Endothelial cell of umbilical vein (primary cell): Measurements from ENCODE around the gene MFN1. TPM values are rescaled to one million over a fixed set of nuclear protein-coding genes. Genes with fewer than 3 reads are reported as not detected.

Experiments
- BruUV-seq: library from RNA; stranded (reverse); fragments of 400-500 nt; replicated peaks from 2 replicates; lab custom pipeline; 2021; lab: Mats Ljungman, UMichigan
- CTCF ChIA-PET: fragments of 300-600, 350-600 bp; sonication (Branson Sonifier 250); formaldehyde crosslinking; loops from one replicate; lab custom pipeline; 2021; ENCODE audit warnings: antibody characterized with exemption, inconsistent platforms; lab: Charles Lee
- POLR2A ChIA-PET: fragments of 300-600, 350-600 bp; sonication (Branson Sonifier 250); formaldehyde crosslinking; loops from one replicate; lab custom pipeline; 2021; ENCODE audit warnings: antibody characterized with exemption, inconsistent platforms; lab: Charles Lee
- DNase-seq: peaks from one replicate; pipeline ENCODE4 v3.0.0-alpha.2; 2011; ENCODE audit warnings: low read depth, low spot score
- FAIRE-seq: peaks from 2 replicates; lab custom pipeline; 2011; peaks lifted over from hg19 to GRCh38; lab: Jason Lieb, UNC
- H2AFZ ChIP-seq: 2 replicates; pipeline ENCODE4 v1.6.0; 2012; ENCODE audit warnings: low read depth, low read length, control low read depth, inconsistent platforms
- H3K27ac ChIP-seq: 2 replicates; pipeline ENCODE4 v1.5.1; 2011; ENCODE audit warnings: low read depth, mild to moderate bottlenecking, control low read depth, low read length, moderate library complexity; ENCODE audit not compliant: insufficient read depth
- H3K27me3 ChIP-seq, 2 experiments: 2 replicates each; pipeline versions ENCODE4 v1.6.0 to v1.6.1; 2011; ENCODE audit warnings: low read length in 2 of 2, mixed read lengths in 1 of 2; ENCODE audit not compliant: control insufficient read depth in 2 of 2, insufficient read depth in 2 of 2
- H3K36me3 ChIP-seq, 2 experiments: 2 replicates in 1 of 2; 3 replicates in 1 of 2; pipeline ENCODE4 v1.5.1; 2011; ENCODE audit warnings: low read length in 2 of 2, mild to moderate bottlenecking in 1 of 2, moderate library complexity in 1 of 2; ENCODE audit not compliant: control insufficient read depth in 2 of 2, insufficient read depth in 2 of 2; ENCODE audit errors: extremely low read depth in 1 of 2
- H3K4me1 ChIP-seq: 3 replicates; pipeline ENCODE4 v1.5.1; 2011; ENCODE audit warnings: mild to moderate bottlenecking, low read length; ENCODE audit not compliant: control insufficient read depth, insufficient read depth; ENCODE audit errors: extremely low read depth
- H3K4me2 ChIP-seq: 2 replicates; pipeline ENCODE4 v1.6.1; 2011; ENCODE audit warnings: low read length, control low read depth, mixed read lengths; ENCODE audit not compliant: insufficient read depth
- H3K4me3 ChIP-seq, 3 experiments: fragments of 200-600 bp in 1 of 3; sonication (generic), shearing (Covaris generic) in 1 of 3; replicated peaks in 1 of 3; 2 replicates each; pipeline ENCODE4 v1.5.1; 2011 to 2016; ENCODE audit warnings: control low read depth in 3 of 3, low read length in 3 of 3, mild to moderate bottlenecking in 2 of 3, inconsistent platforms in 1 of 3, low read depth in 1 of 3, moderate library complexity in 1 of 3; ENCODE audit not compliant: insufficient read depth in 1 of 3
- H3K79me2 ChIP-seq: 2 replicates; pipeline ENCODE4 v1.6.0; 2012; ENCODE audit warnings: low read length, inconsistent platforms; ENCODE audit not compliant: control insufficient read depth, insufficient read depth
- H3K9ac ChIP-seq: replicated peaks from 2 replicates; pipeline ENCODE3; 2011; ENCODE audit warnings: low read length, control low read depth; ENCODE audit not compliant: insufficient read depth; ENCODE audit errors: extremely low read depth
- H3K9me1 ChIP-seq: replicated peaks from 3 replicates; pipeline ENCODE4 v1.6.0; 2011; ENCODE audit warnings: mild to moderate bottlenecking, low read length; ENCODE audit not compliant: control insufficient read depth, insufficient read depth; ENCODE audit errors: extremely low read depth
- H3K9me3 ChIP-seq: replicated peaks from 2 replicates; pipeline ENCODE4 v1.5.1; 2012; ENCODE audit warnings: low read length, inconsistent platforms; ENCODE audit not compliant: control insufficient read depth, insufficient read depth
- H4K20me1 ChIP-seq: replicated peaks from 2 replicates; pipeline ENCODE3; 2011; ENCODE audit warnings: mild to moderate bottlenecking, low read length; ENCODE audit not compliant: control insufficient read depth, insufficient read depth; ENCODE audit errors: extremely low read depth
- EZH2 ChIP-seq: IDR thresholded peaks from 2 replicates; pipeline ENCODE4 v1.6.1; 2012; ENCODE audit warnings: borderline replicate concordance, low read depth, mild to moderate bottlenecking, moderate library complexity, low read length, inconsistent platforms; ENCODE audit not compliant: severe bottlenecking
- FOS ChIP-seq: IDR thresholded peaks from 2 replicates; pipeline ENCODE4 v1.6.1; 2011; ENCODE audit warnings: mild to moderate bottlenecking, low read length, moderate library complexity, borderline replicate concordance; ENCODE audit not compliant: insufficient read depth
- GATA2 ChIP-seq: IDR thresholded peaks from 2 replicates; pipeline ENCODE4 v1.7.0; 2011; ENCODE audit warnings: low read depth, mild to moderate bottlenecking, moderate library complexity, mixed read lengths, low read length; ENCODE audit not compliant: insufficient read length, insufficient read depth
- JUN ChIP-seq: IDR thresholded peaks from 2 replicates; pipeline ENCODE4 v1.6.1; 2011; ENCODE audit warnings: borderline replicate concordance, low read depth; ENCODE audit not compliant: insufficient read length, insufficient read depth
- MYC ChIP-seq: IDR thresholded peaks from one replicate; pipeline ENCODE4 v1.6.1; 2011; ENCODE audit warnings: mild to moderate bottlenecking, low read depth, low read length
- POLR2A ChIP-seq: IDR thresholded peaks from 2 replicates; pipeline ENCODE4 v1.6.1; 2012; ENCODE audit warnings: low read depth, mild to moderate bottlenecking, control low read depth, low read length
- POLR2AphosphoS5 ChIP-seq: IDR thresholded peaks from 2 replicates; pipeline ENCODE4 v1.6.1; 2012; ENCODE audit warnings: low read depth, mild to moderate bottlenecking, control low read depth, low read length, moderate library complexity; ENCODE audit not compliant: insufficient read depth
- dilution Hi-C: fragments of 300-500 bp; cut with MboI; formaldehyde crosslinking; loops from one replicate; pipeline ENCODE4 v1.15.0; 2019; ENCODE audit warnings: low sequenced_read_pairs; ENCODE audit not compliant: extremely low pct_ligation_motif_present
- intact Hi-C: fragments of 100-400 bp; cut with micrococcal nuclease; formaldehyde crosslinking; loops from one replicate; pipeline ENCODE4 v1.10.0; 2022
- polyA plus RNA-seq, 4 experiments: library from polyadenylated mRNA; depleted of rRNA in 3 of 4; stranded (reverse) in 3 of 4; unstranded in 1 of 4; fragments of >200 nt; gene quantifications; 2 replicates each; pipeline versions ENCODE4 v1.2.1 to v1.2.3, GENCODE V29; 2011 to 2012; ENCODE audit warnings: missing spikeins in 1 of 4
- total RNA-seq: library from RNA; stranded (reverse); gene quantifications from 2 replicates; pipeline ENCODE4 v1.2.3, GENCODE V29; 2021
- TF ChIP-seq, protein P1 (sequence below), 2 donors: IDR thresholded peaks; 1 replicate in 1 of 2; 2 replicates in 1 of 2; pipeline ENCODE4 v1.5.1; 2011; ENCODE audit warnings: low read length in 2 of 2, mild to moderate bottlenecking in 2 of 2, moderate library complexity in 2 of 2, control low read depth in 1 of 2, inconsistent platforms in 1 of 2, low read depth in 1 of 2; ENCODE audit not compliant: insufficient read depth in 1 of 2; ENCODE audit errors: extremely low read depth in 1 of 2
- TF ChIP-seq, protein P2 (sequence below): IDR thresholded peaks from 2 replicates; pipeline ENCODE4 v1.6.1; 2011; ENCODE audit not compliant: insufficient read depth, insufficient read length

MFN1 gene
- total and polyA plus RNA-seq, 2 donors (not counting 3 experiments of a cell fraction or from before 2014, with no cell fraction given), result 11.6 to 42.9 TPM

DNA sequence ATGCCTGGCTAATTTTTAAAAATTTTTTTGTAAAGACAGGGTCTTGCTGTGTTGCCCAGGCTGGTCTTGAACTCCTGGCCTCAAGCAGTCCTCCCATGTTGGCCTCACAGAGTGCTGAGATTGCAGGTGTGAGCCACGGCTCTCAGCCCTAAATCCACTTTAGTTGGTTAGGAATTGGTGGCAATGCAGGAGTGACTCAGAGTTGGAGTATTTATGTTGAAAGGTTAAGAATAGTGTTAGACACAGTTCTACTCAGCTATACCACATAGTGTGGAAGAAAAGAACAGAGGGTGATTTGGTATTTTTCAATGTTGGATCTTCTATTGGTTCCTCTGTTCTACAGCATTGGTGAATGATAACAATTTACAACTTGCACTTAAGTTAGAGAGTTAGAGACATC is 17.1 kb upstream of the MFN1 start:
- FAIRE-seq (no peak), DNase-seq (no peak)
- H3K9me3 ChIP-seq, result no peaks in the 10 kb centered on the region
- H3K4me1 ChIP-seq, result no peaks in the 10 kb centered on the region
- TF ChIP-seq, protein P1, sequence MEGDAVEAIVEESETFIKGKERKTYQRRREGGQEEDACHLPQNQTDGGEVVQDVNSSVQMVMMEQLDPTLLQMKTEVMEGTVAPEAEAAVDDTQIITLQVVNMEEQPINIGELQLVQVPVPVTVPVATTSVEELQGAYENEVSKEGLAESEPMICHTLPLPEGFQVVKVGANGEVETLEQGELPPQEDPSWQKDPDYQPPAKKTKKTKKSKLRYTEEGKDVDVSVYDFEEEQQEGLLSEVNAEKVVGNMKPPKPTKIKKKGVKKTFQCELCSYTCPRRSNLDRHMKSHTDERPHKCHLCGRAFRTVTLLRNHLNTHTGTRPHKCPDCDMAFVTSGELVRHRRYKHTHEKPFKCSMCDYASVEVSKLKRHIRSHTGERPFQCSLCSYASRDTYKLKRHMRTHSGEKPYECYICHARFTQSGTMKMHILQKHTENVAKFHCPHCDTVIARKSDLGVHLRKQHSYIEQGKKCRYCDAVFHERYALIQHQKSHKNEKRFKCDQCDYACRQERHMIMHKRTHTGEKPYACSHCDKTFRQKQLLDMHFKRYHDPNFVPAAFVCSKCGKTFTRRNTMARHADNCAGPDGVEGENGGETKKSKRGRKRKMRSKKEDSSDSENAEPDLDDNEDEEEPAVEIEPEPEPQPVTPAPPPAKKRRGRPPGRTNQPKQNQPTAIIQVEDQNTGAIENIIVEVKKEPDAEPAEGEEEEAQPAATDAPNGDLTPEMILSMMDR (IDR thresholded peaks at IDR 0.05; ENCODE audit: extremely low read depth in 1 of 2, insufficient read depth in 1 of 2, low read depth in 1 of 2, low read length in 2 of 2), result no peak
- TF ChIP-seq FOS, result no peak
- no peak for TF ChIP-seq POLR2AphosphoS5
- no peak for TF ChIP-seq MYC
- TF ChIP-seq EZH2, result no peak
- TF ChIP-seq POLR2A, result no peak
- no peak for TF ChIP-seq JUN
- TF ChIP-seq GATA2, result no peak
- TF ChIP-seq, protein P2, sequence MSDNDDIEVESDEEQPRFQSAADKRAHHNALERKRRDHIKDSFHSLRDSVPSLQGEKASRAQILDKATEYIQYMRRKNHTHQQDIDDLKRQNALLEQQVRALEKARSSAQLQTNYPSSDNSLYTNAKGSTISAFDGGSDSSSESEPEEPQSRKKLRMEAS, result no peak
- no peaks in the 10 kb centered on the region for H4K20me1 ChIP-seq
- BruUV-seq, result no TSS peak
- no peak overlapping the region for H2AFZ ChIP-seq
- ChIA-PET POLR2A (interaction anchor here (0.6 kb wide), 1 partner anchor 237 kb away, joined by 7 read pairs; no protein-coding TSS in a partner anchor), CTCF (interaction anchor here (1.0 kb wide), 1 partner anchor 315 kb away, joined by 3 read pairs; no protein-coding TSS in a partner anchor)
- H3K36me3 ChIP-seq, result peaks cover 21 to 40% of the 10 kb centered on the region in 2 experiments
- no peak overlapping the region for H3K4me2 ChIP-seq
- H3K9me1 ChIP-seq, result no peaks in the 10 kb centered on the region
- intact Hi-C loops (no loop called here), dilution Hi-C loops (no loop called here)
- H3K79me2 ChIP-seq, result peaks cover 38% of the 10 kb centered on the region
- no peak overlapping the region for H3K9ac ChIP-seq
- no peak overlapping the region for H3K27ac ChIP-seq
- no peaks in the 10 kb centered on the region for H3K27me3 ChIP-seq
- H3K4me3 ChIP-seq, result no peak overlapping the region
